Suprapubic skin (tissue), 4 donors: ENCODE results near the gene CAPN13. TPM values are rescaled to one million over a fixed set of nuclear protein-coding genes. Genes with fewer than 3 reads are reported as not detected.

Source experiments
- DNase-seq, 2 donors: peaks; one replicate each; pipeline ENCODE4 v3.0.0-alpha.2; 2019; ENCODE audit warnings: low spot score in 2 of 2
- H3K27ac ChIP-seq: fragments of 200-600 bp; sonication (generic); one replicate; pipeline ENCODE4 v1.5.1; 2019
- H3K27me3 ChIP-seq: fragments of 200-600 bp; sonication (generic); one replicate; pipeline ENCODE4 v1.5.1; 2019
- H3K36me3 ChIP-seq: fragments of 200-600 bp; sonication (generic); one replicate; pipeline ENCODE4 v1.5.1; 2019
- H3K4me1 ChIP-seq: fragments of 200-600 bp; sonication (generic); one replicate; pipeline ENCODE4 v1.5.1; 2019
- H3K4me3 ChIP-seq: fragments of 200-600 bp; sonication (generic); one replicate; pipeline ENCODE4 v1.5.1; 2019; ENCODE audit warnings: mild to moderate bottlenecking
- H3K9me3 ChIP-seq: fragments of 200-600 bp; sonication (generic); one replicate; pipeline ENCODE4 v1.5.1; 2019
- CTCF ChIP-seq, 2 donors: fragments of 200-600 bp in 1 of 2; fragments of 450-650 bp in 1 of 2; sonication (generic) in 1 of 2; IDR thresholded peaks; one replicate each; pipeline ENCODE4 v1.5.1; 2016 to 2019; ENCODE audit warnings: antibody characterized with exemption in 2 of 2, mild to moderate bottlenecking in 1 of 2, moderate library complexity in 1 of 2
- EP300 ChIP-seq: sonication (generic); formaldehyde crosslinking; IDR thresholded peaks from one replicate; pipeline ENCODE4 v1.6.1; 2017; ENCODE audit warnings: antibody characterized with exemption
- POLR2A ChIP-seq, 2 donors: fragments of 450-650 bp; IDR thresholded peaks; one replicate each; pipeline ENCODE4 v1.6.1; 2017; ENCODE audit warnings: antibody characterized with exemption in 2 of 2, mild to moderate bottlenecking in 2 of 2, moderate library complexity in 2 of 2
- POLR2AphosphoS5 ChIP-seq, 3 donors: sonication (generic); formaldehyde crosslinking; IDR thresholded peaks; one replicate each; pipeline ENCODE4 v1.6.1; 2017; ENCODE audit warnings: antibody characterized with exemption in 3 of 3
- WGBS: methylation state at CpG from one replicate; pipeline ENCODE4 v1.1.5; 2018; 5-methylcytosine and 5-hydroxymethylcytosine counted together
- total RNA-seq, 4 donors: library from RNA; depleted of rRNA; stranded (reverse); fragments of >200 nt; gene quantifications; one replicate each; pipeline ENCODE4 v1.1.0, GENCODE V29; 2016

Gene CAPN13
- total RNA-seq, 4 donors from 2014 or later = 0.26 to 1.5 (median 0.50) TPM

- Histone ChIP-seq H3K27ac (no peak overlapping the region), H3K4me1 (no peaks in the 10 kb centered on the region), H3K9me3 (no peaks in the 10 kb centered on the region), H3K36me3 (no peaks in the 10 kb centered on the region), H3K27me3 (no peaks in the 10 kb centered on the region), H3K4me3 (no peak overlapping the region)
- TF ChIP-seq EP300 (no peak), POLR2AphosphoS5 (IDR thresholded peaks at IDR 0.05) (no peak), POLR2A (IDR thresholded peaks at IDR 0.05) (no peak), CTCF (IDR thresholded peaks at IDR 0.05) (no peak)
- 91% methylated on average over 4 of the region's 4 CpGs for WGBS
- no peak for DNase-seq
Measured at GRCh38 chr2:30681022-30681421, 126.2 kb downstream of the CAPN13 start.

GRCh38 chr2:30680121-30680520 lies 127.1 kb downstream of the CAPN13 start:
- H3K27ac ChIP-seq = no peak overlapping the region
- H3K9me3 ChIP-seq = no peaks in the 10 kb centered on the region
- no peak for DNase-seq
- TF ChIP-seq POLR2A (IDR thresholded peaks at IDR 0.05) = no peak
- no peak for TF ChIP-seq EP300
- no peak for TF ChIP-seq CTCF (IDR thresholded peaks at IDR 0.05)
- no peak for TF ChIP-seq POLR2AphosphoS5 (IDR thresholded peaks at IDR 0.05)
- H3K36me3 ChIP-seq = no peaks in the 10 kb centered on the region
- 97% methylated on average over 3 of the region's 3 CpGs for WGBS
- H3K4me3 ChIP-seq = no peak overlapping the region
- H3K27me3 ChIP-seq = no peaks in the 10 kb centered on the region
- no peaks in the 10 kb centered on the region for H3K4me1 ChIP-seq

GRCh38 chr2:30679426-30680088 lies 127.7 kb downstream of the CAPN13 start:
- Histone ChIP-seq H3K4me3 (no peak overlapping the region), H3K4me1 (no peaks in the 10 kb centered on the region), H3K27ac (no peak overlapping the region), H3K36me3 (no peaks in the 10 kb centered on the region), H3K9me3 (no peaks in the 10 kb centered on the region), H3K27me3 (no peaks in the 10 kb centered on the region)
- TF ChIP-seq POLR2AphosphoS5 (IDR thresholded peaks at IDR 0.05) (no peak), POLR2A (IDR thresholded peaks at IDR 0.05) (no peak), EP300 (no peak), CTCF (IDR thresholded peaks at IDR 0.05) (no peak)
- no peak for DNase-seq
- WGBS = 77% methylated on average over 12 of the region's 12 CpGs

- 77% methylated on average over 6 of the region's 11 CpGs for WGBS
- Histone ChIP-seq H3K36me3 (no peaks in the 10 kb centered on the region), H3K9me3 (no peaks in the 10 kb centered on the region), H3K4me3 (no peak overlapping the region), H3K27ac (no peak overlapping the region), H3K4me1 (no peaks in the 10 kb centered on the region), H3K27me3 (no peaks in the 10 kb centered on the region)
- no peak for DNase-seq
- TF ChIP-seq EP300 (no peak), CTCF (IDR thresholded peaks at IDR 0.05) (no peak), POLR2A (IDR thresholded peaks at IDR 0.05) (no peak), POLR2AphosphoS5 (IDR thresholded peaks at IDR 0.05) (no peak)
Measured at GRCh38 chr2:30678410-30679137, 128.7 kb downstream of the CAPN13 start.

GRCh38 chr2:30677861-30678385 lies 129.3 kb downstream of the CAPN13 start:
- no peak for DNase-seq
- whole genome bisulfite sequencing = 95% methylated on average over 3 of the region's 5 CpGs
- no peaks in the 10 kb centered on the region for H3K4me1 ChIP-seq
- no peak overlapping the region for H3K27ac ChIP-seq
- no peaks in the 10 kb centered on the region for H3K27me3 ChIP-seq
- no peak overlapping the region for H3K4me3 ChIP-seq
- no peaks in the 10 kb centered on the region for H3K36me3 ChIP-seq
- H3K9me3 ChIP-seq = no peaks in the 10 kb centered on the region
- TF ChIP-seq EP300 (no peak), POLR2AphosphoS5 (IDR thresholded peaks at IDR 0.05) (no peak)
